CD14-positive monocyte (primary cell): ENCODE results near the gene REL. TPM values are rescaled to one million over a fixed set of nuclear protein-coding genes. Genes with fewer than 3 reads are reported as not detected.
A peak's percentile ranks its signal among the peaks of the same experiment; 100 is the strongest.

Experiments used
- DNase-seq, 3 donors: peaks; one replicate each; pipeline ENCODE4 v3.0.0-alpha.2; 2011 to 2022
- H2AFZ ChIP-seq: 2 replicates; pipeline ENCODE4 v1.6.0; 2012; ENCODE audit warnings: mild to moderate bottlenecking, low read depth, low read length, inconsistent platforms; ENCODE audit not compliant: insufficient read depth, poor library complexity, severe bottlenecking
- H3K27ac ChIP-seq, 2 donors: 1 replicate in 1 of 2; 2 replicates in 1 of 2; pipeline ENCODE4 v1.5.1; 2012 to 2013; ENCODE audit warnings: low read length in 2 of 2, control low read depth in 1 of 2, inconsistent platforms in 1 of 2, low read depth in 1 of 2, mild to moderate bottlenecking in 1 of 2
- H3K27me3 ChIP-seq, 2 donors: one replicate each; pipeline versions ENCODE4 v1.6.0 to v1.6.1; 2011 to 2013; ENCODE audit warnings: low read length in 2 of 2; ENCODE audit not compliant: control insufficient read depth in 2 of 2, insufficient read depth in 2 of 2
- H3K36me3 ChIP-seq, 2 donors: replicated peaks in 1 of 2; 1 replicate in 1 of 2; 2 replicates in 1 of 2; pipeline versions ENCODE4 v1.5.1 to v1.6.1; 2012 to 2013; ENCODE audit warnings: low read length in 2 of 2, control low read depth in 1 of 2, inconsistent platforms in 1 of 2, mild to moderate bottlenecking in 1 of 2; ENCODE audit not compliant: insufficient read depth in 2 of 2, control insufficient read depth in 1 of 2
- H3K4me1 ChIP-seq, 2 donors: 1 replicate in 1 of 2; 2 replicates in 1 of 2; pipeline versions ENCODE4 v1.5.1 to v1.6.1; 2012 to 2013; ENCODE audit warnings: low read length in 2 of 2, control low read depth in 1 of 2, inconsistent platforms in 1 of 2, mild to moderate bottlenecking in 1 of 2, moderate library complexity in 1 of 2; ENCODE audit not compliant: insufficient read depth in 2 of 2, control insufficient read depth in 1 of 2
- H3K4me2 ChIP-seq: replicated peaks from 2 replicates; pipeline ENCODE3; 2012; ENCODE audit warnings: low read length, moderate library complexity, mild to moderate bottlenecking; ENCODE audit not compliant: poor library complexity, severe bottlenecking; ENCODE audit errors: extremely low read depth
- H3K4me3 ChIP-seq, 3 experiments: fragments of 200-600 bp in 1 of 3; sonication (generic) in 1 of 3; replicated peaks in 1 of 3; 1 replicate in 2 of 3; 2 replicates in 1 of 3; pipeline ENCODE4 v1.5.1; 2011 to 2013; ENCODE audit warnings: low read length in 3 of 3, mild to moderate bottlenecking in 3 of 3, control low read depth in 2 of 3, low read depth in 2 of 3, inconsistent platforms in 1 of 3, moderate library complexity in 1 of 3
- H3K79me2 ChIP-seq: 2 replicates; pipeline ENCODE4 v1.6.0; 2012; ENCODE audit warnings: mild to moderate bottlenecking, control low read depth, inconsistent platforms, low read length, moderate library complexity; ENCODE audit not compliant: insufficient read depth
- H3K9ac ChIP-seq: 2 replicates; pipeline ENCODE4 v1.6.0; 2017; ENCODE audit warnings: low read length, mild to moderate bottlenecking; ENCODE audit not compliant: insufficient read depth, poor library complexity, severe bottlenecking
- H3K9me3 ChIP-seq, 2 donors: replicated peaks in 1 of 2; 1 replicate in 1 of 2; 2 replicates in 1 of 2; pipeline versions ENCODE4 v1.5.1 to v1.6.1; 2012 to 2013; ENCODE audit warnings: low read length in 2 of 2, control low read depth in 1 of 2; ENCODE audit not compliant: control insufficient read depth in 1 of 2, insufficient read depth in 1 of 2
- H4K20me1 ChIP-seq: 2 replicates; pipeline ENCODE4 v1.6.0; 2012; ENCODE audit warnings: mild to moderate bottlenecking, low read length, control low read depth, moderate library complexity; ENCODE audit not compliant: insufficient read depth
- H3K27ac Mint-ChIP-seq, 7 donors: one replicate each; pipeline ENCODE4 v1.8.0; 2020; ENCODE audit warnings: mild to moderate bottlenecking in 7 of 7, mixed read lengths in 7 of 7, moderate library complexity in 6 of 7, inconsistent platforms in 2 of 7
- H3K27me3 Mint-ChIP-seq, 3 donors: one replicate each; pipeline ENCODE4 v1.8.0; 2021 to 2022; ENCODE audit warnings: low read depth in 3 of 3, mild to moderate bottlenecking in 3 of 3, mixed read lengths in 3 of 3, moderate library complexity in 3 of 3, inconsistent platforms in 1 of 3
- H3K36me3 Mint-ChIP-seq, 2 donors: one replicate each; pipeline ENCODE4 v1.8.0; 2020; ENCODE audit warnings: mixed read lengths in 2 of 2, inconsistent platforms in 1 of 2, mild to moderate bottlenecking in 1 of 2
- H3K4me1 Mint-ChIP-seq: one replicate; pipeline ENCODE4 v1.8.0; 2020; ENCODE audit warnings: mild to moderate bottlenecking, mixed read lengths
- H3K4me3 Mint-ChIP-seq, 2 donors: one replicate each; pipeline ENCODE4 v1.8.0; 2020; ENCODE audit warnings: mild to moderate bottlenecking in 2 of 2, mixed read lengths in 2 of 2, moderate library complexity in 1 of 2
- H3K9me3 Mint-ChIP-seq, 7 donors: one replicate each; pipeline ENCODE4 v1.8.0; 2020 to 2022; ENCODE audit warnings: mixed read lengths in 7 of 7, mild to moderate bottlenecking in 6 of 7, moderate library complexity in 6 of 7, inconsistent platforms in 2 of 7
- WGBS: methylation state at CpG from one replicate; pipeline ENCODE4 v1.1.5; 2013; ENCODE audit warnings: missing lambda C conversion rate; ENCODE audit not compliant: insufficient coverage; 5-methylcytosine and 5-hydroxymethylcytosine counted together
- intact Hi-C, 2 donors: fragments of 100-400 bp; cut with micrococcal nuclease; formaldehyde crosslinking; loops; one replicate each; pipeline versions ENCODE4 v1.15.0 to v1.15.1; 2023
- polyA plus RNA-seq, 3 donors: library from polyadenylated mRNA; depleted of rRNA in 1 of 3; unstranded in 2 of 3; stranded (reverse) in 1 of 3; fragments of 300-500 nt in 2 of 3; fragments of >200 nt in 1 of 3; fragmentation: Illumina TruSeq in 2 of 3; gene quantifications; 1 replicate in 2 of 3; 2 replicates in 1 of 3; pipeline ENCODE4 v1.2.3, GENCODE V29; 2012 to 2021
- TF ChIP-seq, protein P1 (sequence below): fragments of 200-600 bp; IDR thresholded peaks from one replicate; pipeline ENCODE4 v1.8.0; 2022; ENCODE audit warnings: antibody characterized with exemption, mild to moderate bottlenecking

The REL gene
- polyA plus RNA-seq, 3 donors, result 18.3 to 34.3 (median 20.3) TPM

DNA sequence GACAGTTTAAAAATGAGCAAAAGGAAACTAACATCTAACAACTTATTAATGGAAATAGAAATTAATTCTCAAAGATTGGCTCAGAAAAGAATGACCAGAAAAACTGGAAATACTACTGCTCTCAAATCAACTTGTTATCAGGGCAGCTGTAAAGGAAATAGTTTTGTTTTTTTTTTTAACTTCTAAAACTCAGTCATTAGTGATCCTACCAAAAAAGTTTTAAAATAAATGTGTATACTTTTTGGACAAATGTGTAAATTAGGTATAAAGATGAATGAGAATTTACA lies 84.1 kb downstream of the REL start:
- TF ChIP-seq, protein P1, sequence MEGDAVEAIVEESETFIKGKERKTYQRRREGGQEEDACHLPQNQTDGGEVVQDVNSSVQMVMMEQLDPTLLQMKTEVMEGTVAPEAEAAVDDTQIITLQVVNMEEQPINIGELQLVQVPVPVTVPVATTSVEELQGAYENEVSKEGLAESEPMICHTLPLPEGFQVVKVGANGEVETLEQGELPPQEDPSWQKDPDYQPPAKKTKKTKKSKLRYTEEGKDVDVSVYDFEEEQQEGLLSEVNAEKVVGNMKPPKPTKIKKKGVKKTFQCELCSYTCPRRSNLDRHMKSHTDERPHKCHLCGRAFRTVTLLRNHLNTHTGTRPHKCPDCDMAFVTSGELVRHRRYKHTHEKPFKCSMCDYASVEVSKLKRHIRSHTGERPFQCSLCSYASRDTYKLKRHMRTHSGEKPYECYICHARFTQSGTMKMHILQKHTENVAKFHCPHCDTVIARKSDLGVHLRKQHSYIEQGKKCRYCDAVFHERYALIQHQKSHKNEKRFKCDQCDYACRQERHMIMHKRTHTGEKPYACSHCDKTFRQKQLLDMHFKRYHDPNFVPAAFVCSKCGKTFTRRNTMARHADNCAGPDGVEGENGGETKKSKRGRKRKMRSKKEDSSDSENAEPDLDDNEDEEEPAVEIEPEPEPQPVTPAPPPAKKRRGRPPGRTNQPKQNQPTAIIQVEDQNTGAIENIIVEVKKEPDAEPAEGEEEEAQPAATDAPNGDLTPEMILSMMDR, result no peak
- Mint-ChIP-seq H3K4me1 (peaks cover 16% of the 10 kb centered on the region), H3K9me3 (no peaks in the 10 kb centered on the region), H3K27ac (peak overlapping the region in 1 of 7 donors; percentile 37), H3K27me3 (no peaks in the 10 kb centered on the region), H3K36me3 (peaks cover 2 to 3% of the 10 kb centered on the region in 2 donors), H3K4me3 (no peak overlapping the region)
- no peak for DNase-seq
- Histone ChIP-seq H3K27me3 (no peaks in the 10 kb centered on the region), H3K4me2 (no peak overlapping the region), H3K9me3 (no peaks in the 10 kb centered on the region), H2AFZ (peak overlapping the region; percentile 49), H4K20me1 (no peaks in the 10 kb centered on the region), H3K27ac (no peak overlapping the region), H3K79me2 (no peaks in the 10 kb centered on the region), H3K36me3 (no peaks in the 10 kb centered on the region), H3K4me3 (no peak overlapping the region), H3K9ac (no peak overlapping the region), H3K4me1 (peaks cover 11 to 18% of the 10 kb centered on the region in 2 donors)
- intact Hi-C loops, result no loop called here

GRCh38 chr2:60966507-60967405 lies 85.4 kb downstream of the REL start:
- intact Hi-C loops, result no loop called here
- Histone ChIP-seq H3K27me3 (no peaks in the 10 kb centered on the region), H4K20me1 (no peaks in the 10 kb centered on the region), H3K36me3 (no peaks in the 10 kb centered on the region), H3K4me2 (no peak overlapping the region), H3K4me1 (peaks cover 9 to 16% of the 10 kb centered on the region in 2 donors), H3K79me2 (no peaks in the 10 kb centered on the region), H3K9me3 (no peaks in the 10 kb centered on the region), H3K4me3 (no peak overlapping the region), H3K9ac (no peak overlapping the region), H3K27ac (no peak overlapping the region), H2AFZ (no peak overlapping the region)
- TF ChIP-seq, protein P1, result no peak
- H3K4me3 Mint-ChIP-seq, result no peak overlapping the region
- H3K4me1 Mint-ChIP-seq, result peaks cover 13% of the 10 kb centered on the region
- H3K9me3 Mint-ChIP-seq, result no peaks in the 10 kb centered on the region
- DNase-seq, result no peak
- no peaks in the 10 kb centered on the region for H3K27me3 Mint-ChIP-seq
- no CpG with 5 or more reads among the region's 1 CpG for WGBS
- H3K27ac Mint-ChIP-seq, result peak overlapping the region in 1 of 7 donors; percentile 61
- H3K36me3 Mint-ChIP-seq, result peaks cover 2 to 3% of the 10 kb centered on the region in 2 donors
